Left renal pelvis (tissue), 4 donors: Measurements from ENCODE around the gene GPLD1. TPM values are rescaled to one million over a fixed set of nuclear protein-coding genes. Genes with fewer than 3 reads are reported as not detected.
"Not testable (repeated sequence)": the region's sequence is repeated elsewhere in the genome, so short reads cannot be mapped to it uniquely, and the experiment has no call there.

Experiments used
- DNase-seq, 4 donors: peaks; one replicate each; pipeline ENCODE4 v3.0.0-alpha.2; 2013; ENCODE audit warnings: low read depth in 4 of 4, low spot score in 3 of 4
- polyA plus RNA-seq, 4 donors: library from polyadenylated mRNA; unstranded; fragments of 120-200 nt; gene quantifications; one replicate each; pipeline ENCODE4 v1.2.1, GENCODE V29; 2013; ENCODE audit not compliant: insufficient read length in 4 of 4

The GPLD1 gene
- polyA plus RNA-seq, 4 donors = 2.6 to 6.6 (median 4.1) TPM

GRCh38 chr6:24426729-24427446 is 62.5 kb downstream of the GPLD1 start:
- DNase-seq = no peak

GRCh38 chr6:24425091-24425490 is 64.3 kb downstream of the GPLD1 start:
- no peak for DNase-seq

GRCh38 chr6:24419526-24419925 is 69.9 kb downstream of the GPLD1 start:
- DNase-seq = no peak

DNA sequence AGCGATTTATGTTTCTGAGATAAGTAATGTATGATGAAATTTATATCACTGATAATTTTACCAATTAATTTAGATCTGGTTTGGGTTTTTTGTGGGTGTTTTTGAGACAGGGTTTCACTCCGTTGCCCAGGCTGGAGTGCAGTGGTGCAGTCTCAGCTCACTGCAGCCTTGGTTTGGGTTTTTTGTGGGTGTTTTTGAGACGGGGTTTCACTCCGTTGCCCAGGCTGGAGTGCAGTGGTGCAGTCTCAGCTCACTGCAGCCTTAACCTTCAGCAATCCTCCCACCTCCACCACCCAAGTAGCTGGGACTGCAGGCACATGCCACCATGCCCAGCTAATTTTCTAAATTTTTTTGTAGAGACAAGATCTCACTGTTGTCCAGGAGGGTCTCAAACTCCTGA is 73.6 kb downstream of the GPLD1 start:
- DNase-seq = no peak

DNA sequence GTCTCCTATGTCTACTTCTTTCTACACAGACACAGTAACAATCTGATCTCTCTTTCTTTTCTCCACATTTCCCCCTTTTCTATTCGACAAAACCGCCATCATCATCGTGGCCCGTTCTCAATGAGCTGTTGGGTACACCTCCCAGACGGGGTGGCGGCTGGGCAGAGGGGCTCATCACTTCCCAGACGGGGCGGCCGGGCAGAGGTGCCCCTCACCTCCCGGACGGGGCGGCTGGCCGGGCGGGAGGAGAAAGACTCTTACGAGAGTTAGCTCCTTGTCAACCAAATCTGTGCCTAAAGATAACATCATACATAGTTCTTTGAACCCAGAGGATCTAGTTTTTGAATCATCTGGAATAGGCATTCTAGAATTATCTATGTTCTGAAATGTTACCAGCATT is 74.8 kb downstream of the GPLD1 start:
- not testable (repeated sequence) for DNase-seq

DNA sequence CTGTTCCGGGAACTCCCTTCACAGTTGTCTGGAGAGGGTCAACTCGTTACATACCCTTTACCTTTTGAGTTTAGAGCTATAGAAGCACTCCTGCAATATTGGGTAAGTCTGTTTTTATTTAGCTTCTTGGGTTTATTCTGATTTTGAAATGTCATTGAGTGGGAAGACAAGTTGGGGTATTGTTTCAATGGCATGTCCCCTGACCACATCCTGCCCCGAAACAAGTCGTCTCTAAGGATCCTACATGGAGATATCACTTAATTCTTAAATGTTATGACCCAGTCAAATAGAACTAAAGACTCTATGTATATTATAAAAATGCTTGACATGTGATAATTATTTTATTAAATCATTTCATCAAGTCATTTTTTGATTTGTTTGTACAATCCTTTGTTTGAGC is 77.1 kb downstream of the GPLD1 start:
- DNase-seq = no peak

DNA sequence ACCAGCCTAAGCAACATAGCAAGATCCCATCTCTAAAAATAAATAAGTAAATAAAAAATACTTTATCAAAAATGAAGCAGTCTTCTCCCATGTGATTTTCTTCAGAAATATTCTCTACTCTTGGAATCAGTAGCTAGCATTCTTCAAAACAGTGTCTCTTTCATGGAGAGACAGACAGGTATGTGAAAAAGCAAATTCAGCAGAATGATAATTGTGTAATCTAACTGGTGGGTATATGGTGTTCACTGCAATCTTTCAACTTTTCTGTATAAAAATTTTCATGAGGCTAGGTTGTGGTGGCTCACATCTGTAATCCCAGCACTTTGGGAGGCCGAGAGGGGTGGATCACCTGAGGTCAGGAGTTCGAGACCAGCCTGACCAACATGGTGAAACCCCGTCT is 78.8 kb downstream of the GPLD1 start:
- no peak for DNase-seq

GRCh38 chr6:24408719-24409410 is 80.5 kb downstream of the GPLD1 start:
- DNase-seq = no peak

DNA sequence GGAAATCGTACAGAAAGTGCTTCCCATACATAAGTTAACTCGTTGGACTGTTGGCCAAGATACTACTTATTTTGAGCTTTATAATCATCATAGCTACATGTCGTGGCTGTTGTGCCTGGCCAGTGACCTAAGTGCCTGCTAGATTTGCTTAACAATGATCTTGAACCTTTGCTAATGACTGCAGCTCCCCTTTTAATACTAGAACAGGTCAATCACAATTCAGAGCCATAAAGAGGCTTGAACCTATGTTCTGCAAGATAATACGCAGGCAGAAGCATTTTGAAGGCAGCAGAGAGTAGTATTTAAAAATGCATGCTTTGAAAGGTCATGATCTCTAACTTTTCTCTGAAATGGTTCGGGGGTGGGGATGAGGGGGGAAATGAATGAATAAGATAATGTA is 84.1 kb downstream of the GPLD1 start:
- no peak for DNase-seq

GRCh38 chr6:24403501-24403824 is 85.9 kb downstream of the GPLD1 start:
- no peak for DNase-seq

GRCh38 chr6:24402697-24403500 is 86.5 kb downstream of the GPLD1 start, which contains the start of gene MRS2:
TSS of gene MRS2 (plus strand) at chr6:24402936. CDS start at chr6:24403047, 111 bp downstream.
- DNase-seq = peak; percentile 69 to 78 (median 76)

- DNase-seq = no peak
Measured at GRCh38 chr6:24401458-24401857, 87.9 kb downstream of the GPLD1 start.

- not testable (repeated sequence) for DNase-seq
Measured at GRCh38 chr6:24400045-24401039, 89.0 kb downstream of the GPLD1 start.

DNA sequence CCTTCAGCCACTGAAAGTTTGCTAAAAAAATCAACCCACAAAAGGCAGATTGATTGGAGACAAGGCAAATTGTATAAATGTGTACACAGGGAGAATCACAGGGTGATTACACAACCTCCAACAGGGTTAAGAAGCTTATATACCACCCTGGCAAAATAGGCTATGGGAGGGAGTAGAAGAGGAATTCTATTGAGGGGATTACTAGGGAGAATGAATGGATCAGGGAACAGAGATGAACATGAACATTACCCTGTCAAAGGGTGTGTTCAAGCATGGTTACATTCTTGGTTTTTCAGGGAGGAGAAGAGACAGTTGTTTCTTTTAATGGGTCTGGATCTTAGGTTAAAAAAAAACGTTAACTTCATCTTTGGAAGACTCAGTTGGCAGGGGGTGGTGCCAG is 91.7 kb downstream of the GPLD1 start:
- DNase-seq = no peak

DNA sequence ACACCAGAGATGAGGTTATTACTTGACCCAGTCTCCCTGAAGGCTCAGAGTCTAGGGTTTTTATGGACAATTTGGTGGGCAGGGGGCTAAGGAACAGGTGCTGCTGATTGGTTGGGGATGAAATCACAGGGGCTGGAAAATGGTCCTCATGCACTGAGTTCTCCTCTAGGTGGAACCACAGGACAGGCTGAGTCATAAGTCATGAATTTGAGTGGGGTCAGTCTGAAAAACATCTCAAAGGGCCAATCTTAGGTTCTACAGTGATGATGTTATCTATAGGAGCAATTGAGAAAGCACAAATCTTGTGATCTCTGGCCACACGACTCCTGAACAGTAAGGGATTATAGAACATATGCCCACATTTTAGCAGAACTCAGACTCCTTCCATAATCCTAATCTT is 92.6 kb downstream of the GPLD1 start:
- no peak for DNase-seq

GRCh38 chr6:24394780-24395437 is 94.5 kb downstream of the GPLD1 start:
- DNase-seq = no peak

DNA sequence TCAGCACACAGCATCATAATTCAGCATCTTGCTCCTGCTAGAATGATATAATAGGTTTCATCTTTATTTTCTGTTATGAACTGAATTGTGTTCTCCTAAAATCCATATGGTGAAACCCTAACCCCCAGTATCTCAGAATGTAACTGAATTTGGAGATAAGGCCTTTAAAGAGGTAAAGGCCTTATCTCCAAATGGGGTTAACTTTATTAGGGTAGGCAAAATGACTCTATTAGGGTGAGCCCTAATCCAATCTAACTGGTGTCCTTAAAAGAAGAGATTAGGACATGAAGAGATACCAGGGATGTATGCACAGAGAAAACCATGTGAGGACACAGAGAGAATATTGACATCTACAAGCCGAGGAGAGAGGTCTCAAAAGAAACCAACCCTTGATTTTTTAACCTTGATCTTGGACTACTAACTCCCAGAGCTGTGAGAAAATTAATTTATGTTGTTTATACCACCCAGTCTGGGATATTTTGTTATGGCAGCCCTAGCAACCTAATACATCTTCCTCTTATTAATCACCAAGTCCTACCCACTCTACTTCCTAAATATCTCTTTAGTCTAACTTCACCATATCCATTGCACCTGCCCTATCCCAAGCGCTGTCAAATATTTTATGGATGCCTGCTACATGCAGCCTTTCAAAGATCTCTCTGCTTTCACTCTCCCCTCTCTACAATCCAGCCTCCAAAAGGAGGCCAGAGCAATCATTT is 95.2 kb downstream of the GPLD1 start:
- no peak for DNase-seq

DNA sequence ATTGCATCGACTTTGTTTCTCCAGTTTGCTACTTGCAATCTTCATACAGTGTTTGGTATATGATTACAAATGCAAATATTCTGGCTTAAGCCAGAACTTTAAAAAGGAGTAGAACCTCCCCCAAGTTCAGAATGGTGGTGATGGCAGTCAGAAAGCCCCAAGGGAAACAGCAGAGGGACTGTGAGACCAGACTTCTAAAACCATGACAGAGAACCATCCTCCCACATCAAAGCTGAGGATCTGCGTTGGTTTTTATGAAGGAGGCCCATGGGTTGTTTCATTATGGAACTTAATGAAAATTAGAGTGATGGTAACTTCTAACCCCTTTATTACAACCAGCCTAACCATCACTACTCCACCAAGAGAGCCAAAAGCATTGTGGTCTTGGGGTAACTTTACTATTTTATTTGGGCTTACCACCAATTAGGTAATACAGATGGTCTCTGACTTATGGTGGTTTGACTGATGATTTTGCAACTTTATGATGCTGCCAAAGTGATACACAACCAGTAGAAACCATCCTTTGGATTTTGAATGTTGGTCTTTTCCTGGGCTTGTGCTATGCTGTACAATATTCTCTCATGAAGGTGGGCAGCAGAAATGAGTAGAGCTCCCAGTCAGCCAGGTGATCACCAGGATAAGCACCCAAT is 97.5 kb downstream of the GPLD1 start:
- DNase-seq = no peak

GRCh38 chr6:24391208-24391607 is 98.2 kb downstream of the GPLD1 start:
- DNase-seq = no peak
